Panc1 (cell line): ENCODE results near the gene OSBPL9.

Source experiments
- CTCF ChIP-seq: fragments of 450-650 bp; IDR thresholded peaks from 2 replicates; pipeline ENCODE4 v1.5.1; 2017; ENCODE audit warnings: mild to moderate bottlenecking
- POLR2AphosphoS5 ChIP-seq: IDR thresholded peaks from 2 replicates; pipeline ENCODE4 v1.6.1; 2012; ENCODE audit warnings: mild to moderate bottlenecking, low read depth, low read length, moderate library complexity
- SIN3A ChIP-seq: IDR thresholded peaks from 2 replicates; pipeline ENCODE4 v1.6.1; 2012; ENCODE audit warnings: low read depth, mild to moderate bottlenecking, low read length, moderate library complexity, borderline replicate concordance; ENCODE audit not compliant: insufficient read depth
- TCF7L2 ChIP-seq: IDR thresholded peaks from 2 replicates; pipeline ENCODE4 v1.6.1; 2011; ENCODE audit warnings: mild to moderate bottlenecking, low read depth, low read length, inconsistent platforms

- TF ChIP-seq CTCF (no peak), POLR2AphosphoS5 (no peak), SIN3A (no peak), TCF7L2 (no peak)
Observed at GRCh38 chr1:51628715-51629590, 12.1 kb downstream of the OSBPL9 start.
